Adrenal gland (tissue), 5 donors: Measurements from ENCODE around the gene TLE6.

ENCODE experiments used
- CTCF ChIP-seq, 6 experiments: fragments of 450-650 bp in 4 of 6; fragments of 200-600 bp in 2 of 6; sonication (generic) in 1 of 6; IDR thresholded peaks; 1 replicate in 5 of 6; 2 replicates in 1 of 6; pipeline versions ENCODE4 v1.5.1 to v1.8.0; 2016 to 2021; ENCODE audit warnings: antibody characterized with exemption in 6 of 6, mild to moderate bottlenecking in 2 of 6, moderate library complexity in 1 of 6
- POLR2A ChIP-seq, 2 donors: fragments of 450-650 bp; IDR thresholded peaks; one replicate each; pipeline ENCODE4 v1.6.1; 2017; ENCODE audit warnings: antibody characterized with exemption in 2 of 2, mild to moderate bottlenecking in 2 of 2, moderate library complexity in 1 of 2
- donor health status: DM: no; HTN: no; CAD: no.

GRCh38 chr19:2994588-2995131 is 17.3 kb downstream of the TLE6 start:
- TF ChIP-seq CTCF (IDR thresholded peaks at IDR 0.05) (no peak), POLR2A (IDR thresholded peaks at IDR 0.05) (no peak)
